Fibroblast of lung (primary cell): Measurements from ENCODE around the gene DEFB108B. TPM values are rescaled to one million over a fixed set of nuclear protein-coding genes. Genes with fewer than 3 reads are reported as not detected.
"Not testable (repeated sequence)": the region's sequence is repeated elsewhere in the genome, so short reads cannot be mapped to it uniquely, and the experiment has no call there.

Experiments used
- DNase-seq, 2 donors: peaks; one replicate each; pipeline versions ENCODE4 v3.0.0 to v3.0.0-alpha.2; 2010; ENCODE audit warnings: low read depth in 2 of 2
- H2AFZ ChIP-seq: 2 replicates; pipeline ENCODE4 v1.5.1; 2012; ENCODE audit warnings: low read length, control low read depth, inconsistent platforms
- H3K27ac ChIP-seq: 2 replicates; pipeline ENCODE4 v1.5.1; 2011; ENCODE audit warnings: low read length, control low read depth; ENCODE audit not compliant: insufficient read depth
- H3K27me3 ChIP-seq: 2 replicates; pipeline ENCODE4 v1.5.1; 2011; ENCODE audit warnings: mild to moderate bottlenecking, low read length; ENCODE audit not compliant: control insufficient read depth, insufficient read depth
- H3K36me3 ChIP-seq: 2 replicates; pipeline ENCODE4 v1.5.1; 2011; ENCODE audit warnings: low read length; ENCODE audit not compliant: control insufficient read depth, insufficient read depth
- H3K4me1 ChIP-seq: 2 replicates; pipeline ENCODE4 v1.5.1; 2011; ENCODE audit warnings: low read length; ENCODE audit not compliant: control insufficient read depth, insufficient read depth; ENCODE audit errors: extremely low read depth
- H3K4me2 ChIP-seq: 2 replicates; pipeline ENCODE4 v1.5.1; 2011; ENCODE audit warnings: low read length, control low read depth; ENCODE audit not compliant: insufficient read depth; ENCODE audit errors: extremely low read depth
- H3K4me3 ChIP-seq, 4 experiments: fragments of 200-600 bp in 1 of 4; sonication (generic) in 1 of 4; replicated peaks in 1 of 4; 2 replicates each; pipeline ENCODE4 v1.5.1; 2011 to 2016; ENCODE audit warnings: low read length in 4 of 4, low read depth in 3 of 4, mild to moderate bottlenecking in 3 of 4, control low read depth in 2 of 4, inconsistent platforms in 1 of 4, mixed read lengths in 1 of 4; ENCODE audit not compliant: insufficient read depth in 1 of 4; ENCODE audit errors: control extremely low read depth in 1 of 4
- H3K79me2 ChIP-seq: 2 replicates; pipeline ENCODE4 v1.5.1; 2012; ENCODE audit warnings: mild to moderate bottlenecking, low read length, inconsistent platforms; ENCODE audit not compliant: control insufficient read depth, insufficient read depth
- H3K9ac ChIP-seq: 2 replicates; pipeline ENCODE4 v1.5.1; 2011; ENCODE audit warnings: mild to moderate bottlenecking, low read length, control low read depth; ENCODE audit not compliant: insufficient read depth
- H3K9me3 ChIP-seq: 2 replicates; pipeline ENCODE4 v1.5.1; 2012; ENCODE audit warnings: low read depth, low read length; ENCODE audit not compliant: control insufficient read depth, insufficient read depth
- H4K20me1 ChIP-seq: 2 replicates; pipeline ENCODE4 v1.5.1; 2011; ENCODE audit warnings: low read length; ENCODE audit not compliant: control insufficient read depth, insufficient read depth; ENCODE audit errors: extremely low read depth
- CTCF ChIP-seq, 2 donors: IDR thresholded peaks in 1 of 2; conservative IDR thresholded peaks in 1 of 2; 1 replicate in 1 of 2; 2 replicates in 1 of 2; pipeline ENCODE4 v1.5.1; 2011 to 2012; ENCODE audit warnings: low read length in 2 of 2, control low read depth in 1 of 2, inconsistent platforms in 1 of 2, low read depth in 1 of 2, mild to moderate bottlenecking in 1 of 2
- polyA plus RNA-seq, 2 donors: library from polyadenylated mRNA; depleted of rRNA in 1 of 2; stranded (reverse) in 1 of 2; unstranded in 1 of 2; fragments of >200 nt; gene quantifications; 2 replicates each; pipeline ENCODE4 v1.2.1, GENCODE V29; 2011 to 2012; ENCODE audit warnings: missing spikeins in 1 of 2
- total RNA-seq: library from RNA; depleted of rRNA; stranded (reverse); fragments of >200 nt; gene quantifications from 2 replicates; pipeline ENCODE4 v1.2.1, GENCODE V29; 2014

Gene DEFB108B
- total and polyA plus RNA-seq, 2 donors (not counting 1 experiment from before 2014, with no cell fraction given): not detected

- H3K9ac ChIP-seq, H3K27me3 ChIP-seq, H3K27ac ChIP-seq, H3K79me2 ChIP-seq, H3K4me2 ChIP-seq, H2AFZ ChIP-seq, H3K4me1 ChIP-seq, H4K20me1 ChIP-seq, H3K4me3 ChIP-seq, H3K9me3 ChIP-seq, H3K36me3 ChIP-seq: not testable (repeated sequence)
- DNase-seq: peak; percentile 68 to 69
- TF ChIP-seq CTCF (conservative IDR thresholded peaks at IDR 0.05 in 1 of 2, IDR thresholded peaks at IDR 0.05 in 1 of 2; ENCODE audit: low read depth in 1 of 2, low read length in 2 of 2): peak; percentile 61 to 70
These were observed 31.1 kb downstream of the DEFB108B start for GRCh38 chr11:71863978-71864627.

GRCh38 chr11:71867209-71867608 lies 34.2 kb downstream of the DEFB108B start:
- not testable (repeated sequence) for H3K27me3 ChIP-seq, DNase-seq

GRCh38 chr11:71869931-71870330 lies 36.9 kb downstream of the DEFB108B start:
- H3K36me3 ChIP-seq, H3K27ac ChIP-seq, H3K9ac ChIP-seq, H4K20me1 ChIP-seq, H3K9me3 ChIP-seq, H3K27me3 ChIP-seq, H3K4me3 ChIP-seq, H2AFZ ChIP-seq, H3K79me2 ChIP-seq, H3K4me2 ChIP-seq, H3K4me1 ChIP-seq, DNase-seq: not testable (repeated sequence)

More at GRCh38 chr11:71867209-71867608, 34.2 kb downstream of the DEFB108B start:
- not testable (repeated sequence) for H3K4me1 ChIP-seq, H3K9ac ChIP-seq, H3K9me3 ChIP-seq, H3K4me2 ChIP-seq, H2AFZ ChIP-seq, H3K4me3 ChIP-seq, H3K79me2 ChIP-seq, H3K27ac ChIP-seq, H3K36me3 ChIP-seq, H4K20me1 ChIP-seq

GRCh38 chr11:71870661-71871060 lies 37.7 kb downstream of the DEFB108B start:
- H3K9me3 ChIP-seq, H3K79me2 ChIP-seq, H4K20me1 ChIP-seq: not testable (repeated sequence)

GRCh38 chr11:71876262-71876661 lies 43.3 kb downstream of the DEFB108B start:
- not testable (repeated sequence) for H3K4me2 ChIP-seq, H2AFZ ChIP-seq, H3K9ac ChIP-seq, H3K4me3 ChIP-seq, H3K27ac ChIP-seq, H3K9me3 ChIP-seq, H3K27me3 ChIP-seq, H4K20me1 ChIP-seq, H3K4me1 ChIP-seq, H3K79me2 ChIP-seq, H3K36me3 ChIP-seq
- peak in 1 of 2 donors; percentile 0 for DNase-seq

More at GRCh38 chr11:71870661-71871060, 37.7 kb downstream of the DEFB108B start:
- H3K4me1 ChIP-seq, H3K27ac ChIP-seq, DNase-seq, H3K4me3 ChIP-seq, H3K4me2 ChIP-seq, H3K36me3 ChIP-seq, H3K27me3 ChIP-seq, H3K9ac ChIP-seq, H2AFZ ChIP-seq: not testable (repeated sequence)

GRCh38 chr11:71878059-71878458 lies 45.1 kb downstream of the DEFB108B start, which contains the start of gene DEFB131B:
Gene DEFB131B, plus strand, starts transcription at chr11:71878453. Its CDS starts 0 bp downstream, at chr11:71878453.
- H3K27ac ChIP-seq, H2AFZ ChIP-seq, H3K4me1 ChIP-seq, H3K4me3 ChIP-seq, DNase-seq, H3K36me3 ChIP-seq, H3K27me3 ChIP-seq, H4K20me1 ChIP-seq, H3K9me3 ChIP-seq, H3K9ac ChIP-seq, H3K4me2 ChIP-seq, H3K79me2 ChIP-seq: not testable (repeated sequence)
